SHP77 (cell line): ENCODE data around the gene PHRF1.
"Not testable (repeated sequence)": the region's sequence is repeated elsewhere in the genome, so short reads cannot be mapped to it uniquely, and the experiment has no call there.

Experiments
- DNase-seq, 2 experiments: peaks; one replicate each; lab custom pipeline; 2025; lab: John Stamatoyannopoulos, UW

The PHRF1 gene

GRCh38 chr11:629237-629583 lies 52.9 kb downstream of the PHRF1 start:
- no peak for DNase-seq

GRCh38 chr11:630871-631270 lies 54.6 kb downstream of the PHRF1 start:
- DNase-seq = no peak

- DNase-seq = no peak
Observed at GRCh38 chr11:635945-636510, 59.8 kb downstream of the PHRF1 start.

- DNase-seq = no peak
Observed at GRCh38 chr11:636511-637332, 60.5 kb downstream of the PHRF1 start, which contains the start of gene DRD4. TSS of gene DRD4 (plus strand) at chr11:637269. CDS start at chr11:637305, 36 bp downstream.

- DNase-seq = no peak
Observed at GRCh38 chr11:637333-637592, 61.0 kb downstream of the PHRF1 start.

GRCh38 chr11:637593-638521 lies 61.6 kb downstream of the PHRF1 start:
- DNase-seq = no peak

GRCh38 chr11:638631-639331 lies 62.5 kb downstream of the PHRF1 start:
- DNase-seq = no peak

- DNase-seq = no peak
Observed at GRCh38 chr11:639332-639955, 63.2 kb downstream of the PHRF1 start.

GRCh38 chr11:640021-640706 lies 63.9 kb downstream of the PHRF1 start:
- no peak for DNase-seq

GRCh38 chr11:641806-642370 lies 65.6 kb downstream of the PHRF1 start:
- DNase-seq = no peak

- DNase-seq = no peak
Observed at GRCh38 chr11:643366-643765, 67.1 kb downstream of the PHRF1 start.

- DNase-seq = no peak
Observed at GRCh38 chr11:643849-644738, 67.8 kb downstream of the PHRF1 start.

- no peak for DNase-seq
Observed at GRCh38 chr11:645536-645935, 69.3 kb downstream of the PHRF1 start.

- no peak for DNase-seq
Observed at GRCh38 chr11:646214-646613, 69.9 kb downstream of the PHRF1 start.

- DNase-seq = not testable (repeated sequence)
Observed at GRCh38 chr11:647672-648158, 71.4 kb downstream of the PHRF1 start.

GRCh38 chr11:650482-650881 lies 74.2 kb downstream of the PHRF1 start:
- no peak for DNase-seq

- not testable (repeated sequence) for DNase-seq
Observed at GRCh38 chr11:653136-653535, 76.9 kb downstream of the PHRF1 start.

- no peak for DNase-seq
Observed at GRCh38 chr11:653837-654236, 77.6 kb downstream of the PHRF1 start.

- not testable (repeated sequence) for DNase-seq
Observed at GRCh38 chr11:654444-654843, 78.2 kb downstream of the PHRF1 start.
